HepG2 (cell line): ENCODE data around the gene AGAP1. TPM values are rescaled to one million over a fixed set of nuclear protein-coding genes. Genes with fewer than 3 reads are reported as not detected.

Source experiments
- CEBPZ ChIP-seq: IDR thresholded peaks from 2 replicates; pipeline ENCODE4 v1.6.1; 2012; ENCODE audit warnings: low read length, improper control_type of control experiment
- HES4 ChIP-seq: sonication (generic); formaldehyde crosslinking; IDR thresholded peaks from 2 replicates; pipeline ENCODE4 v1.9.0; 2021; ENCODE audit warnings: mild to moderate bottlenecking, missing genetic modification reagents, borderline replicate concordance
- HNF1A ChIP-seq, 2 experiments: sonication (generic) in 1 of 2; formaldehyde crosslinking in 1 of 2; IDR thresholded peaks; 2 replicates each; pipeline versions ENCODE4 v1.4.0 to v1.6.1; 2016 to 2020; ENCODE audit warnings: borderline replicate concordance in 1 of 2, low read depth in 1 of 2, mild to moderate bottlenecking in 1 of 2, missing genetic modification reagents in 1 of 2
- LBX2 ChIP-seq: sonication (generic); formaldehyde crosslinking; IDR thresholded peaks from 2 replicates; pipeline ENCODE4 v1.5.0; 2020; ENCODE audit warnings: missing genetic modification reagents, mild to moderate bottlenecking, borderline replicate concordance
- MEIS1 ChIP-seq: sonication (generic); formaldehyde crosslinking; IDR thresholded peaks from 2 replicates; pipeline ENCODE4 v1.9.0; 2021; ENCODE audit warnings: mild to moderate bottlenecking, missing genetic modification reagents, moderate library complexity, borderline replicate concordance
- PITX1 ChIP-seq: sonication (generic); formaldehyde crosslinking; IDR thresholded peaks from 2 replicates; pipeline ENCODE4 v1.5.1; 2020; ENCODE audit warnings: mild to moderate bottlenecking, missing genetic modification reagents
- POLR2A ChIP-seq, 2 experiments: IDR thresholded peaks; 2 replicates each; pipeline ENCODE4 v1.6.1; 2011; ENCODE audit warnings: low read depth in 2 of 2, low read length in 2 of 2, mild to moderate bottlenecking in 1 of 2, moderate library complexity in 1 of 2; ENCODE audit not compliant: insufficient read depth in 1 of 2
- RXRA ChIP-seq: sonication (generic); formaldehyde crosslinking; IDR thresholded peaks from 2 replicates; pipeline ENCODE4 v1.5.1; 2020; ENCODE audit warnings: missing genetic modification reagents
- SP2 ChIP-seq: sonication (generic); formaldehyde crosslinking; IDR thresholded peaks from 2 replicates; pipeline ENCODE4 v1.5.1; 2020; ENCODE audit warnings: mild to moderate bottlenecking, missing genetic modification reagents
- TCF7 ChIP-seq: sonication (generic); IDR thresholded peaks from 2 replicates; pipeline ENCODE4 v1.6.1; 2016; ENCODE audit warnings: antibody characterized with exemption, low read depth
- TRIM22 ChIP-seq: fragments of 450-650 bp; IDR thresholded peaks from 2 replicates; pipeline ENCODE4 v1.6.1; 2017
- TSC22D2 ChIP-seq: sonication (generic); formaldehyde crosslinking; IDR thresholded peaks from 2 replicates; pipeline ENCODE4 v1.5.1; 2020; ENCODE audit warnings: missing genetic modification reagents, mild to moderate bottlenecking, borderline replicate concordance
- ZFP36L2 ChIP-seq: sonication (generic); formaldehyde crosslinking; IDR thresholded peaks from 2 replicates; pipeline ENCODE4 v1.4.0; 2020; ENCODE audit warnings: missing genetic modification reagents
- ZNF10 ChIP-seq: sonication (generic); formaldehyde crosslinking; IDR thresholded peaks from 2 replicates; pipeline ENCODE4 v1.4.0; 2020; ENCODE audit warnings: mild to moderate bottlenecking, low read depth, missing genetic modification reagents, borderline replicate concordance
- ZNF362 ChIP-seq: sonication (generic); formaldehyde crosslinking; IDR thresholded peaks from 2 replicates; pipeline ENCODE4 v1.4.0; 2020; ENCODE audit warnings: missing genetic modification reagents, mild to moderate bottlenecking, borderline replicate concordance
- ZNF83 ChIP-seq: sonication (generic); formaldehyde crosslinking; IDR thresholded peaks from 2 replicates; pipeline ENCODE4 v1.4.0; 2020; ENCODE audit warnings: missing genetic modification reagents, mild to moderate bottlenecking, borderline replicate concordance
- polyA plus RNA-seq, 8 experiments: library from polyadenylated mRNA; depleted of rRNA in 3 of 8; stranded (reverse) in 7 of 8; unstranded in 1 of 8; fragments of >200 nt; fragmentation: Illumina TruSeq in 4 of 8; extraction: Trizol in 4 of 8; gene quantifications; 2 replicates each; pipeline versions ENCODE4 v1.2.1 to v1.2.3, GENCODE V29; 2011 to 2016; ENCODE audit warnings: low read depth in 4 of 8, missing spikeins in 1 of 8, mixed read lengths in 1 of 8; ENCODE audit not compliant: insufficient read depth in 1 of 8
- total RNA-seq, 5 experiments: library from RNA; depleted of rRNA; stranded (reverse); fragments of >200 nt; fragmentation: Illumina TruSeq; extraction: Trizol; gene quantifications; 2 replicates each; pipeline ENCODE4 v1.2.3, GENCODE V29; 2016; ENCODE audit warnings: low read depth in 1 of 5

Gene AGAP1
- total and polyA plus RNA-seq, 2 of the 13 experiments (the other 11 are each of a cell fraction or from before 2014, with no cell fraction given) = 21.2 to 32.7 TPM

- no peak for TF ChIP-seq ZNF83 (CRISPR knock-in tag)
- TF ChIP-seq TRIM22 = no peak
- TF ChIP-seq SP2 = no peak
- no peak for TF ChIP-seq HES4 (CRISPR knock-in tag)
- TF ChIP-seq LBX2 = no peak
- 0 out of 2 replicates have a peak, but pooled peaks have one; percentile 4 for TF ChIP-seq MEIS1 (CRISPR knock-in tag)
- TF ChIP-seq TCF7 = no peak
- TF ChIP-seq TSC22D2 (CRISPR knock-in tag) = no peak
- no peak for TF ChIP-seq ZNF10 (CRISPR knock-in tag)
- no peak for TF ChIP-seq CEBPZ
- TF ChIP-seq RXRA (CRISPR knock-in tag) = no peak
- TF ChIP-seq HNF1A (IDR thresholded peaks at IDR 0.05; ENCODE audit: low read depth) = no peak
- no peak for TF ChIP-seq HNF1A (CRISPR knock-in tag; IDR thresholded peaks at IDR 0.05; ENCODE audit: borderline replicate concordance)
- TF ChIP-seq ZNF362 (CRISPR knock-in tag) = no peak
- TF ChIP-seq PITX1 (CRISPR knock-in tag) = peak; percentile 61; the same call in 1 of the 2 replicates
- TF ChIP-seq ZFP36L2 (CRISPR knock-in tag) = no peak
- no peak for TF ChIP-seq POLR2A (IDR thresholded peaks at IDR 0.05; ENCODE audit: insufficient read depth in 1 of 2, low read depth in 2 of 2, low read length in 2 of 2)
Measured at GRCh38 chr2:235495373-235496238, 1.8 kb downstream of the AGAP1 start (continued).
